ENCODE measurements around the gene CYSTM1.

DNA sequence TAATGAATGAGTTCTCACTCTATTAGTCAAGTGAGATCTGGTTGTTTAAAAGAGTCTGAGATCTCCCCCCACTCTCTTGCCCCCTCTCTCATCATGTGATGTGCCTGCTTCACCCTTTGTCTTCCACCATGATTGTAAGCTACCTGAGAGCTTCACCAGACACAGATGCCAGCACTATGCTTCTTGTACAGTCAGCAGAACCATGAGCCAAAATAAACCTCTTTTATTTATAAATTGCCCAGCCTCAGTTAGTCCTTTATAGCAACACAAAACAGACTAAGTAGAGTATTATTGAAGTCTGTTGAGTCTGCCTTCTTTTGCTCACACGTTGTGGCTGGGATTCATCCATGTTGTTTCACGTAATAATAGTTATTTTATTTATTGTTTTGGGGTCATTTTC is 14.3 kb downstream of the CYSTM1 start:
- no peak for TF ChIP-seq SUZ12 (IDR thresholded peaks at IDR 0.05; ENCODE audit: low read length)
- no peak for TF ChIP-seq SP2 (IDR thresholded peaks at IDR 0.05; ENCODE audit: low read length)
- TF ChIP-seq JUND (IDR thresholded peaks at IDR 0.05; ENCODE audit: low read length) = no peak

Measured in H1 (cell line).